Occipital lobe (tissue), 2 donors: ENCODE results near the gene PCNP. TPM values are rescaled to one million over a fixed set of nuclear protein-coding genes. Genes with fewer than 3 reads are reported as not detected.
"Not testable (repeated sequence)": the region's sequence is repeated elsewhere in the genome, so short reads cannot be mapped to it uniquely, and the experiment has no call there.

Experiments
- DNase-seq: peaks from one replicate; lab custom pipeline; 2025; lab: John Stamatoyannopoulos, UW
- total RNA-seq: library from RNA; depleted of rRNA; stranded (reverse); fragments of >200 nt; gene quantifications from one replicate; pipeline ENCODE4 v1.2.3, GENCODE V29; 2014

PCNP gene
- total RNA-seq, 1 donor from 2014 or later = 130 TPM

DNA sequence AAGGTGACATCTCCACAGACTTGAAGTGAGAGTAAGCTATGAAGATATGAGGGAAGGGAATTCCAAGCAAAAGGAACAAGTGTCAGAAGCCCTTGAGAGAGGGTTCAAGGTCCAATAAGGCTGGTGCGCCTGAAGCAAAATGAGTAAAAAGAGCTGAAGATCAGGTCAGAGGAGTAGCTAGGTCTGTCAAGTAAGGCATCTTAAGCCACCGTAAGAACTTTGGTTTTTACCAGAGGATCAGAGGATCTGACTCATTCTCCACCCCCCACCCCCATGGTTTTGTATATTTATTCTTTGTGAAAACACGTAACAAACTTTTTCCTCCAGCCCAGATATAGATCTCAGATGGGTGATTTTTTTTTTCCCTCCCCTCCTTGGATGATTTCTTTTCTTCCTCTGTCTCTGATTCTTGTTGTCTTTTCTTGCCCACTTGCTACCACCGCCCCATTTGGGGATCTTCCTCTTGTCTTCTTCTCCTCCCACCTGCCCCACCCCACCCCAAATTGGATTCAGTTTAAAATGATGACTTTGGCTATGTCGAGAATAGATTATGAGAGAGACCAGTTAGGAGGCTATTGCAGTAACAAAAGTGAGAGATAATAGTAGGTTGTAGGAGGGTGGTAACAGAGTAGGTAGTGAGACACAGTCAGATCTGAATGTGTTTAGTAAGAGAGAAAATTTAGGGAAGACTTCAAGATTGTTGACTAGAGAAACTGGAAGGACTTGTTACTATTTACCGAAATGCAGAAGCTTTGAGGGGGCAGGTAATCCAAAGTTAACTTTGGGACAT, 6.3 kb upstream of the PCNP start:
- DNase-seq = no peak

DNA sequence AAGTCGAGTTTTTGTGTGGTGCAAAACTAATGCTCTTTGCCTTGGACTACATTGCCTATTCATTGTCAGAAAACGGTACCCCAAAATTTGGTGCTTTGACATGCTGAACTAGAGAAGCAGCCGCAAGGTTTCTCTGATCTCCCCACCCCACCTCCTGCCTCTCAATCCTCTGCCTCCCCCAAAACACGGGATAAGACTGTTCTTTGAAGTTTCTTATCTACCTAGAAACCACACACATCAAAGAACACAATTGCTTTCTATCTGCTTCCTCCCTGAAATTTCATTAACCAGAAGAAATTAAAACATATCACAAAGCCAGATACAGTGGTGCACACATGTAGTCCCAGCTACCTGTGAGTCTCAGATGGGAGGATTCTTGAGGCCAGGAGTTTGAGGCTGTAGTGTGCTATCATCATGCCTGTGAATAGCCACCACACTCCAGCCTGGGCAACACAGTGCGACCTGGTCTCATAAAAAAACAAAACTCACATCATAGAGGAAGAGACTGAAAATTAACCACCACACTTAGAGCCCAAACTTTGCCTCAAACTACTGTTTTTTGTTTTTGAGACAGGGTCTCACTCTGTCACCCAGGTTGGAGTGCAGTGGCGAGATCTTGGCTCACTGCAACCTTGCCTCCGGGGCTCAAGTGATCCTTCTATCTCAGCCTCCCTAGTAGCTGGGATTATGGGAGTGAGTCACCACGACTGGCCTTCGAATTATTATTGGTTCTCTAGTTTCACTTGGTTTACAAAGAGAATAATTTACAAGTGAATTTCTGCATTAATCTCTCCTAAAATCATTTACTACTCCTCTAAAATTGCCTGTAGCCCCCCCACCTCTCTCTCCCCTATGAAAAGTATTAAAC, 2.7 kb upstream of the PCNP start:
- no peak for DNase-seq

DNA sequence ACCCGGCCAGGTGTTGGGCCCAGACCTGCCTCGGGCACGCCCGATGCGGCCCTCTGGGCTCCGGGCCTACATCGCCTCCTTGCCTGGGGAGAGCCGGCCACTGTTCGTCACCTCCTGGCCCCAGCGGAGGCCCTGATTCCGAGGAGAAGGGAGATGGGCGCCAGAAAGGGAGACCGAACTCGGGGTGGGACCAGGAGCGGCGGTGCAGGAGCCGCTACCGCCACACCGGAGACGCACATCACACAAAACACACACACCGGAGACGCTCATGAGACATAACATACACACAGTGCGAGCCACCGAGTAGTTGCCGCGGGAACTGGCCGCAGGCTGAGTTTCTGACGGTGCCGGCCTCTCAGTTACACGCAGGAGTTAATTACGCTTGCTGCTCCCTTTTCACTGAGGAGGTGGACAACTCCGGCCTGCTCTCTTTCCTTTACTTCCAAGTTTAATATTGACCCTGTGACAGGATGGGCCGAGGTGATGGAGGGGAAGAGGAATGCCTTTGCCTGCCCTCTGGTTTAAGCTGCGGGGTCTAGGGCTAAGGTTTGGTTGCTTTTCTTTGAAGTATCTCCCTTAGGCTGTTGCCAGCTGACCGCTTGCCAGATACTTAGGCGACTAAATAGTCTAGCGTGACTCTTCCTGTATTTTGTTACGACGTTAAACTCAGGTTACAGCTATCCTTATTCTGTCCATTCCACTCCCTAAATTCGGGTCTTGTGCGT, 570 bp downstream of the PCNP start:
- peak; percentile 60 for DNase-seq

GRCh38 chr3:101577286-101577685, 3.3 kb downstream of the PCNP start:
- DNase-seq = no peak

DNA sequence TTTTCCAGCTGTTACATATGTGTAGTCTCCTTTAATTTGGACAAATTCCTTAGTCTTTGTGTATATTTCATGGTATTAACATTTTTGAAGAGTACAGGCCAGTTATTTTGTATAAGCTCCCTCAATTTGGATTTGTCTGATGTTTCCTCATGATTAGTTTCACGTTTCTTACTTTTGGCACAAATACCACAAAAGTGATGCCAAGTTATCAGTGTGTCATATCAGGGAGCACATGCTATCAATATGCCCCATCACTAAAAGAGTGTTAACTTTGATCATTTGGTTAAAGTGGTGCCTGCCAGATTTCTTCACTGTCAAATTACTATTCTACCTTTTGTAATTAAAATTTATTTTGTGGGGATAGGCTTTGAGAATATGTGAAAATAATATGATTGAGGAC, 14.6 kb downstream of the PCNP start:
- DNase-seq = no peak

GRCh38 chr3:101591071-101591470, 17.1 kb downstream of the PCNP start:
- DNase-seq = no peak

GRCh38 chr3:101602731-101603130, 28.8 kb downstream of the PCNP start:
- no peak for DNase-seq

GRCh38 chr3:101603184-101603583, 29.2 kb downstream of the PCNP start:
- no peak for DNase-seq

DNA sequence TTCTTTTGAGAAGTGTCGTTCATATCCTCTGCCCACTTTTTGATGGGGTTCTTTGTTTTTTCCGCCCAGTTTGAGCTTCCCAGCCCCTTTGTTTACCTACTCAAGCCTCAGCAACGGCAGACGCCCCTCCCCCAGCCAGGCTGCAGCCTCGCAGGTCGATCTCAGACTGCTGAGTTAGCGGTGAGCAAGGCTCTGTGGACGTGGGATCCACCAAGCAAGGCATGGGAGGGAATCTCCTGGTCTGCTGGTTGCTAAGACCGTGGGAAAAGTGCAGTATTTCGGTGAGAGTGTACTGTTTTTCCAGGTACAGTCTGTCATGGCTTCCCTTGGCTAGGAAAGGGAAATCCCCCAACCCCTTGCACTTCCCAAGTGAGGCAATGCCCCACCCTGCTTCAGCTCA, 31.4 kb downstream of the PCNP start:
- DNase-seq = not testable (repeated sequence)

DNA sequence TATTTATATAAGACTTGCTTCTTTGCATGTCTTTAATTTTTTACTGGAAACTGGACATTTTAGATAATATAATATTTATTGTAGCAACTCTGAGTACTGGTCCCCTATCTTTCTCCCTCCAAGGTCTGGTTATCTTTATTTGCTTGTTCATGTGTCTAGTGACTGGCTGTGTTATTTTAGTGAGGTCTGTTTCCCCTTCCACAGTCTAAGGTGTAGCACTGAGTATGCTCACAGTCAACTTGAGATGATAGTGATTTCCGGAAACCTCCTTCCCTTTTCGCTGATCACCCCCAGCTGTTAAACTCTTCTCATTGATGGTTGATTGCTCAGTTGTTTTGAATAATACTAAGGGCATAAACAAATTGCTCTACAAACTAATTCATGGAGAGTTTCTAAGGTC, 37.0 kb downstream of the PCNP start:
- no peak for DNase-seq

- not testable (repeated sequence) for DNase-seq
These were observed 39.0 kb downstream of the PCNP start for GRCh38 chr3:101613014-101613413.

DNA sequence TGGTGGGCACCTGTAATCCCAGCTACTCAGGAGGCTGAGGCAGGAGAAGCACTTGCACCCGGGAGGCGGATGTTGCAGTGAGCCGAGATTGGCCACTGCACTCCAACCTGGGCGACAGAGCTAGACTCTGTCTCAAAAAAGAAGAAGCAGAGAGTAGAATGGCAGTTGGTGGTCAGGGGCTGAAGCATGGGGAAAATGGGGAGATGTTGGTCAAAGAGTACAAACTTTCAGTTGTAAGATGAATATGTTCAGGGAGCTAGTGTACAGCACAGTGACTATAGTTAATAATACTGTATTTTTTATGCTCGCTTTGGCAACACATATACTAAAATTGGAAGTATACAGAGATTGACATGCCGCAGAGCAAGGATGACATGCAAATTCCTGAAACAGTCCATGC, 41.5 kb downstream of the PCNP start:
- no peak for DNase-seq

GRCh38 chr3:101617478-101617877, 43.5 kb downstream of the PCNP start:
- no peak for DNase-seq

- no peak for DNase-seq
These were observed 44.7 kb downstream of the PCNP start for GRCh38 chr3:101618726-101619125.

GRCh38 chr3:101619734-101620133, 45.8 kb downstream of the PCNP start:
- DNase-seq = no peak

DNA sequence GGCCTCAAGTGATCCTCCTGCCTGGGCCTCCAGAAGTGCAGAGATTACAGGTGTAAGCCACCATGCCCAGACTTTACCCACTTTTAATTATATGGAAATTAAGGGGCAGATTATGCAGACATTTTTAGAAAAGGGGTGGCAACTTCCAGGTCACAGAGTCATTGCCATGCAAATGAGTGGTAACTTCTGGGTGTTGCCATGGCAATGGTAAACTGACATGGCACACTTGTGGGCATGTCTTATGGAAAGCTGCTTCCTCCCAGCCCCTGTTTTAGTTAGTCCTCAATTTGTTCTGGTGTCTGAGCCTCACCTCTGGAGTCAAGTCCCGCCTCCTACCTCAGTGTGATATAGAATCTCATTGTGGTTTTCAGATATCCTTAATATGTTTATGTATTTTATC, 49.7 kb downstream of the PCNP start:
- no peak for DNase-seq

DNA sequence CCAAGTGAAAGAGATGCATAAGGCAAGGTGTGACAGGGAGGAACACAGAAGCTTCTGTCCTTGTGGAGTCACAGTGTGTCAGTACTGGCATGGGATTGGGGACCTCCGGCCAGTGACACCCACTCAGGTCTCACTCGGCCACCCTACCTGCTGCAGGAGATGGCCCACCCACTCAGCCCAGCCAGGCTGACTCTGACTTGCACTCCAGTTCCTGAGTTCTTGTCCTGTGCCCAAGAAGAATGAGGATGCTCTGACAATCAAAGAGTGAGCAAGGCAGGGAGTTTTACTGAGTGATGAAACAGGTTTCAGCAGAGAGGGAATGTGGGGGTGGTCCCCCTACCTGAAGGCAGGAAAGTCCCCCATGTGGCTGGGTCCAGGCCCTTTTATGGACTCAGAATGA, 50.9 kb downstream of the PCNP start:
- no peak for DNase-seq

DNA sequence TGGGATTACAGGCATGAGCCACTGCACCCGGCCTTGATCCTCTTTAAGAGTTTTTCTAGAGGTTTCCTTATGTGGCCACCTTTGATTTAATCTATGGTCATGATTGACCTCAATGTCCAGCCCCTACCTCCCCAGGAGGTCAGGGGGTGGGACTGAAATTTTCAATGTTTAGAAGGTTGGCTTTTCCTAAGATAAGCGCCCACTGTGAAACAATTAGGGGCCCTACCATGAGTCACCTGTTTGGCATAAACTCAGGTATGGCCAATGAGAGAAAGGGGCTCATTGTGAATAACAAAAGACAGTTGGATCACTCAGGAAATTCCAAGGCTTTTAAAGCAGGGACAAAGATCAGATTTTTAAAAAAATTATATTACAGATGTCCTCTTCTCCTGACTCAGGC, 51.9 kb downstream of the PCNP start:
- no peak for DNase-seq

DNA sequence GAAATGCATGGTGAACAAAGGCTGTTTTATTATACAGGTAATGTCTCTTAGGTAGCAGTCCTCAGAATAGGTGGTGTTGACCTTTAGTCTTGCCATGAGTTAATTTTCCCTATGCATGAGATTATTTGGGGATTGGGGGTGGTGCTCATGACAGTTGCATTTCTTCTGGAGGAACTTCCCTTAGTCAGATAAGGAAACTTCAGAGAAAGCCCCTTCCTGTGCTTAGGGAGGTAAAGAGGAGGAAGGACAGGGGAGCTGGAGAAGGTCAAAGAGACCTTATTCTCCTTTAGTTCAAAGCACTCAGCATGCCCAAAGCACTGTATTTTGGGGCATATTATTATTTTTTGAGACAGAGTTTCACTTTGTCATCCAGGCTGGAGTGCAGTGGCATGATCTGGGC, 55.2 kb downstream of the PCNP start:
- no peak for DNase-seq

DNA sequence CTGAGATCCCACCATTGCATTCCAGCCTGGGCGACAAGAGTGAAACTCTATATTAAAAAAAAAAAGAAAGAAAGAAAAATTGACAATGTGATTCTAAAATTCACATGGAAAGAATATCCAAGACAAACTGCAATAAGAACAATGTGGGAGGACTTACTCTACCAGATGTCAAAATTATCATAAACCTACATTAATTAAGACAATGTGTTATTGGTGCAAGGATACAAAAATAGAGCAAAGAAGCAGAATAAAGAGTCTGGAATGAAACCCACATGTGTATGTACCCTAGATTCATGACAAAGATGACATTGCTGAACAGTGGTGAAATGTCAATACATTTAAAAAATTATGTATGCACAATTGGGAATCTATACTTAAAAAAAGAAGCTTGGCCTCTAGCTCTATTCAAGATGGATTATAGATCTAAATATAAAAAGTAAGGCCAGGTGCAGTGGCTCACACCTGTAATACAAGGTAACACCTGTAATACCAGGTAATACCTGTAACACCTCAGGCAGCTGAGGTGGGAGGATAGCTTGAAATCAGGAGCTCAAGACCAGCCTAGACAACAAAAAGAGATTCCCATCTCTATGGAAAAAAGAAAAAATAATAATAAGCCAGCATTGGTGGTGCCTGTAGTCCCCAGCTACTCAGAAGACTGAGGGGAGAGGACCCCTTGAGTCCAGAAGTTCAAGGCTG, 57.3 kb downstream of the PCNP start:
- DNase-seq = no peak

DNA sequence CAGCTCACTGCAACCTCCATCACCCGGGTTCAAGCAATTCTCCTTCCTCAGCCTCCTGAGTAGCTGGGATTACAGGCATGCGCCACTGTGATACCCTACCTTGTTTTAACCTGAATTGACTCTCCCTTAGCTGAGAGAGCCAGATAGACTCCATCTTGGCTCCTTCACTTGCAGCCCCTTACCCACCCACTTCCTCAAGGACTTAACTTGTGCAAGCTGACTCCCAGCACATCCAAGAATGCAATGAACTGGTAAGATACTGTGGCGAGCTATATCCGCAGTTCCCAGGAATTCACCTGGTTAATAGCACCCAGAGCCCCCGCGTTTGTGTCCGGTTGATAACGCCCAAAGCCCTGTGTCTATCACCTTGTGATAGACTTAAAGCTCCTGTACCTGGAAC, 58.0 kb downstream of the PCNP start:
- not testable (repeated sequence) for DNase-seq

DNA sequence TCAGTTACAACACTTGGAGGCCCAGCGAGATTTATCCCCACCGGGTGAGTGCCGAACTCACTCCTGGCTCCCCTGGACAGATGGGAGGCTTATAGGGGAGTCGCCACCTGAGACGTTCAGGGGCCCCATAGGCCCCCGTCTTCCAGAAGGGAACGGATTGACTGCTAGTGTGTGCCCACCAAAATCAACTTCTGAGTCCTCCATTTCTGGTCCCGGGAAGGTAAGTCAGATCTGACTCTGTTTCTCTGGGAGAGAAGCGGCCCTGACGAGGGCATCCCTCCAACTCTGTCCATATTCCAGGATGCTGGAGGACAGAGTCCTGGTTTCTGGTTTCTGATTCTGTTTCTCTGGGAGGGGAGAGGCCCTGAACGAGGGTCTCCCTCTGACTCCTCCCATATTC, 58.6 kb downstream of the PCNP start:
- DNase-seq = no peak
